ENCODE data around the gene CNTN1. TPM values are rescaled to one million over a fixed set of nuclear protein-coding genes. Genes with fewer than 3 reads are reported as not detected.

Gene CNTN1
- total and polyA plus RNA-seq, 10 of the 15 experiments (the other 5 are each of a cell fraction or from before 2014, with no cell fraction given) = 0.06 to 0.14 TPM; not detected in 8

GRCh38 chr12:40655451-40655850 is 36.8 kb upstream of the CNTN1 start:
- no peaks in the 10 kb centered on the region for H3K4me1 ChIP-seq (ENCODE audit: control insufficient read depth, insufficient read depth, low read length)
- no peaks in the 10 kb centered on the region for H4K20me1 ChIP-seq (ENCODE audit: control insufficient read depth, insufficient read depth)
- SMC1A ChIA-PET (ENCODE audit: uncharacterized antibody, unreplicated experiment) = interaction anchor here (0.8 kb wide), 1 partner anchor 12 kb away, joined by 3 read pairs; no protein-coding TSS in a partner anchor
- WGBS (ENCODE audit: insufficient coverage, insufficient replicate concordance, low lambda C conversion rate, missing lambda C conversion rate) = 47% methylated on average over 1 of the region's 1 CpG
- TF ChIP-seq ZNF687 (IDR thresholded peaks at IDR 0.05) = no peak
- no peak for TF ChIP-seq BACH1 (IDR thresholded peaks at IDR 0.05; ENCODE audit: borderline replicate concordance)
- TF ChIP-seq MYC (IDR thresholded peaks at IDR 0.05; ENCODE audit: insufficient read depth, insufficient read length, insufficient replicate concordance, low read length, severe bottlenecking) = no peak
- no peak for TF ChIP-seq LARP7 (IDR thresholded peaks at IDR 0.05)
- TF ChIP-seq RELB (IDR thresholded peaks at IDR 0.05; ENCODE audit: low read depth) = no peak
- TF ChIP-seq IKZF2 (IDR thresholded peaks at IDR 0.05) = no peak
- H3K79me2 ChIP-seq (ENCODE audit: control insufficient read depth, insufficient read depth, low read length) = no peaks in the 10 kb centered on the region
- H3K4me3 ChIP-seq = no peak overlapping the region
- H2AFZ ChIP-seq (ENCODE audit: control insufficient read depth, low read depth, low read length) = no peak overlapping the region
- RAD21 ChIA-PET (ENCODE audit: unreplicated experiment) = no interaction called here
- DNase-seq (ENCODE audit: low read depth, low spot score) = no peak
- no peaks in the 10 kb centered on the region for H3K9me3 ChIP-seq (replicated peaks; ENCODE audit: control insufficient read depth, insufficient read depth, low read length)
- FAIRE-seq = no peak
- POLR2A ChIA-PET = no interaction called here
- no peak for ATAC-seq
- no peaks in the 10 kb centered on the region; a peak in 1 of 4 replicates for H3K27me3 ChIP-seq (replicated peaks in 1 of 2; ENCODE audit: control insufficient read depth in 2 of 2, insufficient read depth in 2 of 2, low read length in 1 of 2)
- CTCF ChIA-PET = no interaction called here
- no peaks in the 10 kb centered on the region for H3K36me3 ChIP-seq (ENCODE audit: control insufficient read depth in 2 of 2, insufficient read depth in 2 of 2, low read length in 1 of 2)
- in situ Hi-C loops (cut with MboI) = no loop called here
- BruUV-seq (replicated peaks) = no TSS peak
- intact Hi-C loops (cut with micrococcal nuclease; ENCODE audit: unreplicated experiment) = no loop called here
- H3K4me2 ChIP-seq (ENCODE audit: control insufficient read depth, insufficient read depth) = no peak overlapping the region
- H3K9ac ChIP-seq (ENCODE audit: control insufficient read depth, insufficient read depth, low read length) = no peak overlapping the region
- H3K27ac ChIP-seq (ENCODE audit: control insufficient read depth, insufficient read depth) = no peak overlapping the region
